DMS153 treated with DMSO at 0.1 percent for 48 hours (cell line): ENCODE data around the gene RBM5.

Experiments used
- DNase-seq: peaks from one replicate; lab custom pipeline; 2025; ENCODE audit not compliant: unreplicated experiment; lab: John Stamatoyannopoulos, UW

RBM5 gene

GRCh38 chr3:50121072-50122032, 32.6 kb downstream of the RBM5 start:
- DNase-seq, result peak; percentile 9

- no peak for DNase-seq
Observed at GRCh38 chr3:50122071-50122470, 33.4 kb downstream of the RBM5 start.

GRCh38 chr3:50122661-50123391, 34.1 kb downstream of the RBM5 start:
- no peak for DNase-seq

- no peak for DNase-seq
Observed at GRCh38 chr3:50123394-50124051, 34.8 kb downstream of the RBM5 start.

GRCh38 chr3:50124052-50124799, 35.5 kb downstream of the RBM5 start:
- no peak for DNase-seq

- no peak for DNase-seq
Observed at GRCh38 chr3:50124800-50125178, 36.1 kb downstream of the RBM5 start.

- no peak for DNase-seq
Observed at GRCh38 chr3:50125541-50126286, 37.0 kb downstream of the RBM5 start.

GRCh38 chr3:50126287-50127211, 37.8 kb downstream of the RBM5 start:
- DNase-seq, result no peak

GRCh38 chr3:50127251-50127691, 38.6 kb downstream of the RBM5 start:
- no peak for DNase-seq

GRCh38 chr3:50128001-50128400, 39.3 kb downstream of the RBM5 start:
- DNase-seq, result no peak

- no peak for DNase-seq
Observed at GRCh38 chr3:50130436-50130835, 41.7 kb downstream of the RBM5 start.

- no peak for DNase-seq
Observed at GRCh38 chr3:50132421-50133282, 43.9 kb downstream of the RBM5 start.

GRCh38 chr3:50133283-50133615, 44.5 kb downstream of the RBM5 start:
- no peak for DNase-seq

- DNase-seq, result no peak
Observed at GRCh38 chr3:50134367-50134766, 45.6 kb downstream of the RBM5 start.

- no peak for DNase-seq
Observed at GRCh38 chr3:50135964-50136363, 47.2 kb downstream of the RBM5 start.

GRCh38 chr3:50136714-50137405, 48.1 kb downstream of the RBM5 start:
- DNase-seq, result no peak

GRCh38 chr3:50137531-50137930, 48.8 kb downstream of the RBM5 start:
- DNase-seq, result no peak
